CD4-positive, CD25-positive, alpha-beta regulatory T cell (primary cell): ENCODE measurements around the gene SH3D19. TPM values are rescaled to one million over a fixed set of nuclear protein-coding genes. Genes with fewer than 3 reads are reported as not detected.

Experiments
- ATAC-seq, 2 donors: fragments of 150-1000 bp; cut with Tn5 transposase; one replicate each; pipeline ENCODE4 v1.10.0; 2021; ENCODE audit warnings: low read depth in 2 of 2, moderate number of reproducible peaks in 2 of 2, moderate library complexity in 1 of 2
- DNase-seq, 3 donors: peaks; one replicate each; pipeline versions ENCODE4 v3.0.0 to v3.0.0-alpha.2; 2012 to 2022; ENCODE audit warnings: mixed read lengths in 1 of 3
- H3K27ac ChIP-seq: one replicate; pipeline ENCODE4 v1.7.0; 2013; ENCODE audit warnings: mild to moderate bottlenecking, low read length; ENCODE audit not compliant: insufficient read depth, poor library complexity, severe bottlenecking
- H3K27me3 ChIP-seq: one replicate; pipeline ENCODE4 v1.7.0; 2013; ENCODE audit warnings: low read length; ENCODE audit not compliant: control insufficient read depth, insufficient read depth
- H3K36me3 ChIP-seq: one replicate; pipeline ENCODE4 v1.7.0; 2013; ENCODE audit warnings: mild to moderate bottlenecking, low read length, moderate library complexity; ENCODE audit not compliant: control insufficient read depth, insufficient read depth
- H3K4me1 ChIP-seq: 2 replicates; pipeline ENCODE4 v1.7.0; 2013; ENCODE audit warnings: mild to moderate bottlenecking, low read length; ENCODE audit not compliant: insufficient read depth, control insufficient read depth, poor library complexity, severe bottlenecking
- H3K4me3 ChIP-seq: one replicate; pipeline ENCODE4 v1.7.0; 2013; ENCODE audit warnings: low read depth, mild to moderate bottlenecking, low read length, moderate library complexity
- H3K9me3 ChIP-seq, 2 experiments: 1 replicate in 1 of 2; 2 replicates in 1 of 2; pipeline ENCODE4 v1.7.0; 2013; ENCODE audit warnings: low read length in 2 of 2, mild to moderate bottlenecking in 1 of 2, moderate library complexity in 1 of 2; ENCODE audit not compliant: control insufficient read depth in 2 of 2
- H3K27ac Mint-ChIP-seq, 3 donors: one replicate each; pipeline ENCODE4 v1.8.0; 2020 to 2022; ENCODE audit warnings: mild to moderate bottlenecking in 3 of 3, mixed read lengths in 3 of 3, moderate library complexity in 2 of 3
- H3K27me3 Mint-ChIP-seq: one replicate; pipeline ENCODE4 v1.8.0; 2022; ENCODE audit warnings: mild to moderate bottlenecking, mixed read lengths
- H3K36me3 Mint-ChIP-seq: one replicate; pipeline ENCODE4 v1.8.0; 2020; ENCODE audit warnings: mixed read lengths
- H3K4me1 Mint-ChIP-seq, 4 donors: one replicate each; pipeline ENCODE4 v1.8.0; 2020 to 2022; ENCODE audit warnings: mixed read lengths in 4 of 4, mild to moderate bottlenecking in 1 of 4
- H3K4me3 Mint-ChIP-seq, 4 donors: one replicate each; pipeline ENCODE4 v1.8.0; 2020 to 2022; ENCODE audit warnings: mild to moderate bottlenecking in 4 of 4, mixed read lengths in 4 of 4, moderate library complexity in 3 of 4
- H3K9me3 Mint-ChIP-seq, 7 donors: one replicate each; pipeline ENCODE4 v1.8.0; 2020 to 2022; ENCODE audit warnings: mixed read lengths in 7 of 7, mild to moderate bottlenecking in 3 of 7, moderate library complexity in 2 of 7
- polyA plus RNA-seq, 4 donors: library from polyadenylated mRNA; unstranded; fragments of 300-500 nt; fragmentation: Illumina TruSeq; gene quantifications; one replicate each; pipeline ENCODE4 v1.2.3, GENCODE V29; 2021
- total RNA-seq: library from RNA; stranded (reverse); gene quantifications from one replicate; pipeline ENCODE4 v1.2.3, GENCODE V29; 2022

Gene SH3D19
- total and polyA plus RNA-seq, 5 donors from 2014 or later, result 0.37 to 2.4 (median 0.83) TPM; not detected in 1

- Mint-ChIP-seq H3K27ac (no peak overlapping the region), H3K4me1 (peaks cover 0 to 5% (median 0%) of the 10 kb centered on the region in 4 donors), H3K9me3 (no peaks in the 10 kb centered on the region), H3K36me3 (no peaks in the 10 kb centered on the region), H3K4me3 (no peak overlapping the region), H3K27me3 (no peaks in the 10 kb centered on the region)
- Histone ChIP-seq H3K4me3 (no peak overlapping the region), H3K4me1 (no peaks in the 10 kb centered on the region), H3K27me3 (no peaks in the 10 kb centered on the region), H3K36me3 (no peaks in the 10 kb centered on the region), H3K9me3 (no peaks in the 10 kb centered on the region), H3K27ac (no peak overlapping the region)
- DNase-seq (no peak), ATAC-seq (no peak)
Observed at GRCh38 chr4:151150821-151151580, 174.4 kb downstream of the SH3D19 start.

- Mint-ChIP-seq H3K27ac (no peak overlapping the region), H3K36me3 (no peaks in the 10 kb centered on the region), H3K4me1 (peaks cover 0 to 7% (median 0%) of the 10 kb centered on the region in 4 donors), H3K9me3 (no peaks in the 10 kb centered on the region), H3K27me3 (no peaks in the 10 kb centered on the region), H3K4me3 (no peak overlapping the region)
- Histone ChIP-seq H3K36me3 (no peaks in the 10 kb centered on the region), H3K27me3 (no peaks in the 10 kb centered on the region), H3K4me3 (no peak overlapping the region), H3K4me1 (no peaks in the 10 kb centered on the region), H3K9me3 (no peaks in the 10 kb centered on the region), H3K27ac (no peak overlapping the region)
- ATAC-seq (no peak), DNase-seq (no peak)
Observed at GRCh38 chr4:151148261-151148660, 177.1 kb downstream of the SH3D19 start.

GRCh38 chr4:151147000-151147399 lies 178.4 kb downstream of the SH3D19 start:
- no peak overlapping the region for H3K27ac ChIP-seq
- DNase-seq (no peak), ATAC-seq (no peak)
- H3K4me1 ChIP-seq, result no peaks in the 10 kb centered on the region
- H3K27ac Mint-ChIP-seq, result peak overlapping the region in 1 of 3 donors; percentile 60
- no peaks in the 10 kb centered on the region for H3K9me3 Mint-ChIP-seq
- H3K36me3 ChIP-seq, result no peaks in the 10 kb centered on the region
- no peak overlapping the region for H3K4me3 ChIP-seq
- H3K27me3 Mint-ChIP-seq, result no peaks in the 10 kb centered on the region
- no peaks in the 10 kb centered on the region for H3K9me3 ChIP-seq
- H3K4me1 Mint-ChIP-seq, result peaks cover 0 to 7% (median 0%) of the 10 kb centered on the region in 4 donors
- H3K36me3 Mint-ChIP-seq, result no peaks in the 10 kb centered on the region
- no peak overlapping the region for H3K4me3 Mint-ChIP-seq
- no peaks in the 10 kb centered on the region for H3K27me3 ChIP-seq

- Histone ChIP-seq H3K9me3 (no peaks in the 10 kb centered on the region), H3K36me3 (no peaks in the 10 kb centered on the region), H3K27me3 (peaks cover 2% of the 10 kb centered on the region), H3K4me1 (no peaks in the 10 kb centered on the region), H3K4me3 (no peak overlapping the region), H3K27ac (no peak overlapping the region)
- no peaks in the 10 kb centered on the region for H3K36me3 Mint-ChIP-seq
- ATAC-seq (no peak), DNase-seq (no peak)
- H3K9me3 Mint-ChIP-seq, result no peaks in the 10 kb centered on the region
- H3K27me3 Mint-ChIP-seq, result no peaks in the 10 kb centered on the region
- H3K4me3 Mint-ChIP-seq, result no peak overlapping the region
- H3K4me1 Mint-ChIP-seq, result peaks cover 0 to 1% (median 0%) of the 10 kb centered on the region in 4 donors
- H3K27ac Mint-ChIP-seq, result no peak overlapping the region
Observed at GRCh38 chr4:151144329-151145072, 180.9 kb downstream of the SH3D19 start.

GRCh38 chr4:151143811-151144210 lies 181.6 kb downstream of the SH3D19 start:
- H3K27me3 Mint-ChIP-seq, result no peaks in the 10 kb centered on the region
- peaks cover 0 to 1% (median 0%) of the 10 kb centered on the region in 4 donors for H3K4me1 Mint-ChIP-seq
- H3K27ac Mint-ChIP-seq, result no peak overlapping the region
- DNase-seq, result no peak
- Histone ChIP-seq H3K36me3 (no peaks in the 10 kb centered on the region), H3K27ac (no peak overlapping the region), H3K27me3 (peaks cover 2% of the 10 kb centered on the region), H3K4me3 (no peak overlapping the region), H3K4me1 (no peaks in the 10 kb centered on the region), H3K9me3 (no peaks in the 10 kb centered on the region)
- no peak overlapping the region for H3K4me3 Mint-ChIP-seq
- H3K36me3 Mint-ChIP-seq, result no peaks in the 10 kb centered on the region
- H3K9me3 Mint-ChIP-seq, result no peaks in the 10 kb centered on the region
- no peak for ATAC-seq

GRCh38 chr4:151143162-151143561 lies 182.2 kb downstream of the SH3D19 start:
- H3K4me3 ChIP-seq, result no peak overlapping the region
- Mint-ChIP-seq H3K27ac (no peak overlapping the region), H3K4me1 (peaks cover 0 to 1% (median 0%) of the 10 kb centered on the region in 4 donors), H3K27me3 (no peaks in the 10 kb centered on the region), H3K4me3 (no peak overlapping the region), H3K9me3 (no peaks in the 10 kb centered on the region), H3K36me3 (no peaks in the 10 kb centered on the region)
- no peak for DNase-seq
- no peak overlapping the region for H3K27ac ChIP-seq
- H3K36me3 ChIP-seq, result no peaks in the 10 kb centered on the region
- no peaks in the 10 kb centered on the region for H3K9me3 ChIP-seq
- ATAC-seq, result no peak
- H3K4me1 ChIP-seq, result no peaks in the 10 kb centered on the region
- peaks cover 2% of the 10 kb centered on the region for H3K27me3 ChIP-seq

- no peak overlapping the region for H3K4me3 ChIP-seq
- no peaks in the 10 kb centered on the region for H3K4me1 ChIP-seq
- Mint-ChIP-seq H3K4me3 (no peak overlapping the region), H3K36me3 (no peaks in the 10 kb centered on the region), H3K27ac (no peak overlapping the region), H3K4me1 (peaks cover 0 to 1% (median 0%) of the 10 kb centered on the region in 4 donors), H3K27me3 (no peaks in the 10 kb centered on the region), H3K9me3 (no peaks in the 10 kb centered on the region)
- no peaks in the 10 kb centered on the region for H3K36me3 ChIP-seq
- no peak for ATAC-seq
- no peak overlapping the region for H3K27ac ChIP-seq
- H3K27me3 ChIP-seq, result peaks cover 2% of the 10 kb centered on the region
- H3K9me3 ChIP-seq, result no peaks in the 10 kb centered on the region
- DNase-seq, result no peak
Observed at GRCh38 chr4:151142758-151143157, 182.6 kb downstream of the SH3D19 start.
